ENCODE data around the gene KDM4B. TPM values are rescaled to one million over a fixed set of nuclear protein-coding genes. Genes with fewer than 3 reads are reported as not detected.

KDM4B gene
- total RNA-seq, 4 donors from 2014 or later = 26.0 to 51.2 (median 34.2) TPM

DNA sequence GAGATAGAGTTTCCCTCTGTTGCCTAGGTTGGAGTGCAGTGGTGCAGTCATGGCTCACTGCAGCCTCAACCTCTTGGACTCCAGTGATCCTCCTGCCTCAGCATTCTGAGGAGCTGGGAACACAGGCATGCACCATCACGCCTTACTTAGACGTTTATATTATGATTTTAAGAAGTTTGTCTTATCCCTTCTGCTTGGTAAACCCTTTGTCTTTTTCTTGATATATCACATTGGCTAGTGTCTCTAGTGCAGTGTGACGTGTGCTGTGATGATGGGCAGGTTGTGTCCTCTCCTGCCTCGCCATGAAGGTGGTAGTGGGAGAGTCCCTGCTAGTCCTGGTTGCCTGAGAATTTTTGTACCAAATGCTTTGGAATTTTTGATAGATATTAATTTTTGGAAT lies 93.9 kb downstream of the KDM4B start:
- Histone ChIP-seq H3K27ac (replicated peaks in 1 of 4) (no peak overlapping the region), H3K4me1 (peaks cover 0 to 16% (median 7%) of the 10 kb centered on the region in 4 donors), H3K4me3 (no peak overlapping the region), H3K9me3 (peaks cover 0 to 10% (median 0%) of the 10 kb centered on the region in 4 donors), H3K27me3 (no peaks in the 10 kb centered on the region), H3K36me3 (peaks cover 22 to 86% (median 62%) of the 10 kb centered on the region in 4 donors)
- TF ChIP-seq POLR2AphosphoS5 (IDR thresholded peaks at IDR 0.05) (no peak), EP300 (IDR thresholded peaks at IDR 0.05) (no peak), POLR2A (IDR thresholded peaks at IDR 0.05; ENCODE audit: low read depth) (no peak)
- TF ChIP-seq, protein P1, sequence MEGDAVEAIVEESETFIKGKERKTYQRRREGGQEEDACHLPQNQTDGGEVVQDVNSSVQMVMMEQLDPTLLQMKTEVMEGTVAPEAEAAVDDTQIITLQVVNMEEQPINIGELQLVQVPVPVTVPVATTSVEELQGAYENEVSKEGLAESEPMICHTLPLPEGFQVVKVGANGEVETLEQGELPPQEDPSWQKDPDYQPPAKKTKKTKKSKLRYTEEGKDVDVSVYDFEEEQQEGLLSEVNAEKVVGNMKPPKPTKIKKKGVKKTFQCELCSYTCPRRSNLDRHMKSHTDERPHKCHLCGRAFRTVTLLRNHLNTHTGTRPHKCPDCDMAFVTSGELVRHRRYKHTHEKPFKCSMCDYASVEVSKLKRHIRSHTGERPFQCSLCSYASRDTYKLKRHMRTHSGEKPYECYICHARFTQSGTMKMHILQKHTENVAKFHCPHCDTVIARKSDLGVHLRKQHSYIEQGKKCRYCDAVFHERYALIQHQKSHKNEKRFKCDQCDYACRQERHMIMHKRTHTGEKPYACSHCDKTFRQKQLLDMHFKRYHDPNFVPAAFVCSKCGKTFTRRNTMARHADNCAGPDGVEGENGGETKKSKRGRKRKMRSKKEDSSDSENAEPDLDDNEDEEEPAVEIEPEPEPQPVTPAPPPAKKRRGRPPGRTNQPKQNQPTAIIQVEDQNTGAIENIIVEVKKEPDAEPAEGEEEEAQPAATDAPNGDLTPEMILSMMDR (IDR thresholded peaks at IDR 0.05) = no peak
- intact Hi-C loops (cut with DNase I) = no loop called here
- 96% methylated on average over 4 of the region's 4 CpGs for WGBS
- DNase-seq (ENCODE audit: extremely low spot score) = no peak

DNA sequence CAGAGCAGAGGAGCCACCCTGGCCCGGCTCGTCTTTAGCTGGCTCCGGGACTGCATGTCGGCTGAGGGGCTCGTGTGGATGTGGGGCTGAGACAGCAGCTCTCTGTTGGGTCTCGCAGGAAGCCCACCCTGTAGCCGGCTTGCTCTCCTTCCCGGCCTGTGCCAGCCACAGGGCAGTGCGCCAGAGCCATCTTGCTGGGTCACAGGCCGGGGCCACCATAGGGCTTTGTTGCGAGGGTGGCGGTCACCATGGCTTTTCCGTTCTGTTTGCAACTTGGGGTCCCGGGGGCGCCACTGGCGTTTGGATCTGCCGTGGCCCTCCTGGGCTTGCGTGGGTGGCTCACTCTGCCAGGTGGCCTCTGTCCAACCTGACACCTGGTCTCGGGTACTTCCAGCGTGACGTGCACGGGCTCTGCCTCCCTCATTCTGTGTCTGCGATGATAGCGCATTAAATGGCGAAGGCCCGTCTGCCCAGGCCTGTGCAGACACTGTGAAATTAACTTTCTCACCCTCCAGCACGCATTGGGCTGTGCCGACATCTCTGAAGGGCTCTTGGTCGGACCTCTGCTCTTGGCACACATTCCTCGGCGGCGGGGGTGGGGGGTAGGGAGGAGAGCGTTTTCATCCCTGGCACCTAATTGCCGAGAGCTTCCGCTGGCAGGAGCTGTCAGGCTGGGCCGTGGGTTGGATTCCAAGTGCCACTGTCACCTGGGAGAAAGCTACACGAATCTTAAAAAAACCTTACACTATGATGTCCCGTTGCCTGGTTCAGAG lies 95.1 kb downstream of the KDM4B start:
- Histone ChIP-seq H3K9me3 (peaks cover 0 to 10% (median 0%) of the 10 kb centered on the region in 4 donors), H3K36me3 (peaks cover 22 to 75% (median 62%) of the 10 kb centered on the region in 4 donors)
- WGBS = 92% methylated on average over 18 of the region's 38 CpGs

DNA sequence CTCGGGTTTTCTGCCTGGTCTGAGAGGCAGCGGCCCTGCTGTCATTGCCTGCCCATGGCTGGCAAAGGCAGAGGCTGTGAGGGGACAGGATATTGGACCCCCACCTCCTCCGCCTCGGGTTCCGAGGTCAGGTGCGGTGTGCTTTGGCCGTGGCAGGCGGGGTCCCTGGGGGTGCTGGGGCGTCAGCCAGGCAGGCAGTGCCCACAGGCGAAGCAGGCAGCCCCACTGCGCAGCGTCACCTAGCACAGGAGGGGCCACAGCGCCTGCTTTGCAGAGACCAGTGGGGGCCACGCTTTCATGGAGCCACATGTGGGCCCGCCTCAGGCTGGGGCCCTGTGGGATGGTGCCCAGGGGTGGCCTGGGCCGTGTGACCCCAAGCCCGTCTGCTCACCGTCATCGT lies 96.0 kb downstream of the KDM4B start:
- Histone ChIP-seq H3K27ac (replicated peaks in 1 of 4) (no peak overlapping the region), H3K9me3 (peaks cover 0 to 10% (median 0%) of the 10 kb centered on the region in 4 donors), H3K4me1 (peaks cover 0 to 4% (median 0%) of the 10 kb centered on the region in 4 donors), H3K4me3 (no peak overlapping the region), H3K36me3 (peaks cover 22 to 71% (median 56%) of the 10 kb centered on the region in 4 donors), H3K27me3 (no peaks in the 10 kb centered on the region)
- intact Hi-C loops (cut with DNase I) = no loop called here
- WGBS = 90% methylated on average over 17 of the region's 19 CpGs
- DNase-seq (ENCODE audit: extremely low spot score) = no peak
- TF ChIP-seq POLR2A (IDR thresholded peaks at IDR 0.05; ENCODE audit: low read depth) = no peak
- no peak for TF ChIP-seq POLR2AphosphoS5 (IDR thresholded peaks at IDR 0.05)
- TF ChIP-seq, protein P1 (IDR thresholded peaks at IDR 0.05) = no peak

More for the DNA sequence above, 95.1 kb downstream of the KDM4B start:
- DNase-seq (ENCODE audit: extremely low spot score) = no peak
- Histone ChIP-seq H3K27ac (replicated peaks in 1 of 4) (no peak overlapping the region), H3K4me3 (no peak overlapping the region), H3K27me3 (no peaks in the 10 kb centered on the region), H3K4me1 (peaks cover 0 to 5% (median 2%) of the 10 kb centered on the region in 4 donors)
- no peak for TF ChIP-seq POLR2A (IDR thresholded peaks at IDR 0.05; ENCODE audit: low read depth)
- TF ChIP-seq EP300 (IDR thresholded peaks at IDR 0.05) = no peak
- no peak for TF ChIP-seq POLR2AphosphoS5 (IDR thresholded peaks at IDR 0.05)
- TF ChIP-seq, protein P1 (IDR thresholded peaks at IDR 0.05) = no peak
- intact Hi-C loops (cut with DNase I) = no loop called here

DNA sequence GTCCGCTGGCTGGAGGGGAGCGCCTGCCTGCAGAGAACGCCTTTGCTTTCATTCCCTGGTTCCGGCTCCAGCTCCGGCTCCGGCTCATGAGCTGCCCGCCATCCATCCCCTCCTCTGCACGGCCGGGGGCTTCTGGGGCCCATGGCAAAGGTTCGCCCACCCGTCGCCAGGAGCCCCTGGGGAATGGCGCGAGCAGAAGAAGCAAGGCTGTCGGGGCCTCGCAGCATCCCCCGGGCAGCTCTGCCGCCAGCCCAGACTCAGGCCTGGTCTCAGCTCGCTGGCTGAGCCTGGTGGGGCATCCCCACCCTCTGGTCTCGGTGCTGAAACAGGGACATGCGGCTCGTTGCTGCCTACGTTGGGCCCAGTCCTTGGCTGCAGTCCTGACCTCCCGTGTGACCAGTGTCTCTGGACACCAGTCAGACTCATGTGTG lies 96.8 kb downstream of the KDM4B start:
- Histone ChIP-seq H3K27ac (replicated peaks in 1 of 4) (no peak overlapping the region), H3K9me3 (peaks cover 0 to 10% (median 0%) of the 10 kb centered on the region in 4 donors), H3K4me1 (peaks cover 0 to 4% (median 0%) of the 10 kb centered on the region in 4 donors), H3K4me3 (no peak overlapping the region), H3K27me3 (no peaks in the 10 kb centered on the region), H3K36me3 (peaks cover 24 to 73% (median 56%) of the 10 kb centered on the region in 4 donors)
- DNase-seq (ENCODE audit: extremely low spot score) = no peak
- intact Hi-C loops (cut with DNase I) = no loop called here
- 97% methylated on average over 17 of the region's 24 CpGs for WGBS
- TF ChIP-seq, protein P1 (IDR thresholded peaks at IDR 0.05) = no peak
- TF ChIP-seq POLR2AphosphoS5 (IDR thresholded peaks at IDR 0.05) (no peak), POLR2A (IDR thresholded peaks at IDR 0.05; ENCODE audit: low read depth) (no peak), EP300 (IDR thresholded peaks at IDR 0.05) (no peak)

Data from esophagus muscularis mucosa (tissue), 4 donors.